GM04503 (cell line): Measurements from ENCODE around the gene MAD2L1BP.
A peak's percentile ranks its signal among the peaks of the same experiment; 100 is the strongest.
"Not testable (repeated sequence)": the region's sequence is repeated elsewhere in the genome, so short reads cannot be mapped to it uniquely, and the experiment has no call there.

ENCODE experiments used
- DNase-seq: peaks from one replicate; pipeline ENCODE4 v3.0.0-alpha.2; 2012; ENCODE audit warnings: low read depth

Gene MAD2L1BP

GRCh38 chr6:43635387-43636307 lies at the start of gene MAD2L1BP:
Gene MAD2L1BP (plus strand): TSS chr6:43635840. CDS start chr6:43635876, 36 bp downstream.
- DNase-seq = no peak

GRCh38 chr6:43588194-43588593 lies 47.4 kb upstream of the MAD2L1BP start:
- DNase-seq = no peak

GRCh38 chr6:43589564-43589963 lies 46.1 kb upstream of the MAD2L1BP start:
- DNase-seq = not testable (repeated sequence)

GRCh38 chr6:43593938-43594337 lies 41.7 kb upstream of the MAD2L1BP start:
- DNase-seq = no peak

- no peak for DNase-seq
Observed at GRCh38 chr6:43600595-43600994, 35.0 kb upstream of the MAD2L1BP start.

- DNase-seq = no peak
Observed at GRCh38 chr6:43604174-43604573, 31.5 kb upstream of the MAD2L1BP start.

GRCh38 chr6:43606019-43606418 lies 29.6 kb upstream of the MAD2L1BP start:
- no peak for DNase-seq

- DNase-seq = peak; percentile 30
Observed at GRCh38 chr6:43608310-43608763, 27.3 kb upstream of the MAD2L1BP start.

- DNase-seq = no peak
Observed at GRCh38 chr6:43608807-43609206, 26.8 kb upstream of the MAD2L1BP start.

- DNase-seq = no peak
Observed at GRCh38 chr6:43609402-43609801, 26.2 kb upstream of the MAD2L1BP start.

- DNase-seq = no peak
Observed at GRCh38 chr6:43610431-43610830, 25.2 kb upstream of the MAD2L1BP start.

GRCh38 chr6:43613721-43614395 lies 21.8 kb upstream of the MAD2L1BP start:
- no peak for DNase-seq

- no peak for DNase-seq
Observed at GRCh38 chr6:43614396-43614730, 21.3 kb upstream of the MAD2L1BP start.

GRCh38 chr6:43616725-43617472 lies 18.7 kb upstream of the MAD2L1BP start:
- no peak for DNase-seq

GRCh38 chr6:43621078-43621835 lies 14.4 kb upstream of the MAD2L1BP start:
- no peak for DNase-seq

- no peak for DNase-seq
Observed at GRCh38 chr6:43621836-43622180, 13.8 kb upstream of the MAD2L1BP start.

GRCh38 chr6:43622541-43622940 lies 13.1 kb upstream of the MAD2L1BP start:
- DNase-seq = no peak

GRCh38 chr6:43623880-43624785 lies 11.5 kb upstream of the MAD2L1BP start:
- no peak for DNase-seq

- no peak for DNase-seq
Observed at GRCh38 chr6:43624786-43625288, 10.8 kb upstream of the MAD2L1BP start.

GRCh38 chr6:43625393-43625992 lies 10.1 kb upstream of the MAD2L1BP start:
- DNase-seq = no peak
